Stimulated activated CD8-positive, alpha-beta memory T cell treated with anti-CD3 and anti-CD28 coated beads, Interleukin-15, amount 100 ng/mL, for 1 hour (primary cell): ENCODE results near the gene SMIM35.

Source experiments
- DNase-seq: peaks from one replicate; pipeline ENCODE4 v3.0.0-alpha.2; 2020; ENCODE audit warnings: low read depth

Gene SMIM35

DNA sequence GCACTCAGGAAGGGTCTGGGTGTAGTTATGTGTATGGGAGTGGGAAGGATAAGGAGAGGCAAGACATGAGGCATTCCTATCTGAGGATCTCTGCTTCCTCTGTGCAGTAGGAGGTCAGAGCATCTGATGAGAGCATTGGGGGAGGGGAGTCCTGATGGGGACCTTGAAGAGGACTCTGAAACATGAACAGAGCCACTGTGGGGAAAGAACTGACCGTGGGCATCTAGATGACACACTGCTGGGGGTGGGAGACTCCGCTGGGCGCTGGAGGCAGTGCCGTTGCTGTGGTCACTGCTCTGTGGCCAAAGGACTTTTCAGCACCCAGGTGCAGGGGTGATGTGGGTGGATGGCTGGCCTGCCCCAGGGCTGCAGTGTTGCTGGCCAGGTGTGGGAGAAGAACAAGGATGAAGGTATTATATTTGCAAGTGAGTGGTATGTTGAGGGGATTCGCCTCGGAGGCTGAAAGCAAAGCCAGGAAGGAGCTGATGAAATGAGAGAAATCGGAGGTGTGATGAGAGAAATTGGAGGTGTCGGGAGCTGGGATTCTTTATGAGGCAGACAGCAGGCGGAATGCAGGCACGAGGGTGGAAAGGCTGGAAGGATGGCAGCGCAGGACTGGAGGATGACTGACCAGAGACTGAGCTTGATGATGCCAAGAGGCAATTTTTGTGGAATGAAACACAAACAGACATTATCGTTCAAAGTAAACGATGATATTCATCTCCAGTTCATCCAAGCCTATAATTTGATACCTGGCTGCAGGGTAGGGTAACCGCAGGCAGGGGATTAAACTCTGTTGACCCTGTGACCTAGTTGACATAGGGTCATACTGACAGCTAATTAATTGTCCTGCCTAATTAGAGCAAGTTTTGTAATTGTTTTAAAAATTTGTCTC, 29.3 kb downstream of the SMIM35 start:
- no peak for DNase-seq

DNA sequence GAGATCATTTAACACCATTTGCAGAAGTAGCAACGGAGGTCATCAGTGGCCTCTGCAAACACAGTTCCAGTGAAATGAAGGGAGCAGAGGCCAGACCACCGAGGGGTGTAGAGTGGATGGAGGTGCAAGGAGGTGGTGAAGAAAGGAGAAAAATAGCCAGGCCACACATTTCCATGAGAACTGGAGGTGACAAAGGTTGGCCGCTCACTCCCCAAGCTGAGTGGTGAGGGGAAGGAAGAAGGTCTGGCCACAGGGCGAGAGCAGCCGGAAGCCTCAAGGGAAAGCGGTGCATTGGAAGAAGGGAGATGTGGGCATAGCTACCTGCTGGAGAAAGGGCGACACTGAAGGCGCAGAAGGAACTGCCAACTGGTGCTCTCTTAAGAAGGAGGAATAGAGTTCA, 30.0 kb downstream of the SMIM35 start:
- no peak for DNase-seq

DNA sequence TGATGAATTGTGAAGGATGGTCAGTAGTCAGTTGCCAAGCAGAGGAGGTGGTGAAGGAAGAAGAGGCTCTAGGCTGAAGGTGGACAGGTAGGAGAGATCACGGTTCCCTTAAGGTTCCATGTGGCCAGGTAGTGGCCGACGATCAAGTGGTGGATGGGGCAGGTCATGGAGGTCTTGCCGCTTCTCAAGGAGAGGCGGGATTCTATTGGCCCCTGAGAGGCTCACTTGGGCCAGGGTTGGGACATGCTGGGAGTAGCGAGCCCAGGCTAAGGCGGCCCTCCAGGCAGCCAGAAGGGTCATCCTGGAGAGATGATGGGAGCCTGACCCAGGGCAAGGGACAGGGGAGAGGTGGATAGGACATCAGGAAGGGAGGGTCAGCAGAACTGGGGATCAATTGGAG, 30.8 kb downstream of the SMIM35 start:
- DNase-seq: no peak

DNA sequence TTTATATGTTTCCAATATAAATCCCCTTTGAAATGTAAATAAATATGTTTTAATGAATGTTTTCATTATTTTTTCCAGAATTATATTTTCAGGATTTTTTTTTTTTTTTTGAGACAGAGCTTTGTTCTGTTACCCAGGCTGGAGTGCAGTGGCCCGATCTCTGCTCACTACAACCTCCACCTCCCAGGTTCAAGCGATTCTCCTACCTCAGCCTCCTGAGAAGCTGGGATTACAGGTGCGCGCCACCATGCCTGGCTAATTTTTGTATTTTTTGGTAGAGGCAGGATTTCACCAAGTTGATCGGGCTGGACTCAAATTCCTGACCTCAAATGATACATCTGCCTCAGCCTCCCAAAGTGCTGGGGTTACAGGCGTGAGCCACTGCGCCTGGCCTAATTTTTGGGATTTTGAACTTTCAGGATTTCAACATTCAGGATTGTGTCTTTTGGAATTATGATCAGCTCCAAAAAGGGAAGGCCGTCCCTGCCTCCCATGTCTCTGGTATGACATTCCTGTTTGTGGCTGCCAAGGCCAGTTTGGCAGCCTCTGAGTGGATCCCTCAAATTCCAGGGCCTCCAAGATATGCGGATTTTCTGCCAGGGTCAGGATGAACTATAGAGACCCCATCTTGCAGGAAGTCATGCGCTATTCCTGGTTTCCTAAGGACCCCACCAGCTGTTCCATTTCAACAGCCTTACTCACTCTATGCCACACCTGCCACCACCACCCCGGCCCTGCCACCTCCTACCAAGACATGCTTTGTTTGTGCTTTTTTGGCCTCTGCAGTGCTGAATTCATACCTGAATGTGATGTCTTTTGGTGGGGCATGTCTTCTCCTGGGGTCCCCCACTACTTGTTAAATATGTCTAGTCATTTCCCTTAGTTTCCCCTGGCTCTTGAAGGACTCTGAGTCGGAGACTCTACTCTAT, 31.8 kb downstream of the SMIM35 start:
- no peak for DNase-seq

DNA sequence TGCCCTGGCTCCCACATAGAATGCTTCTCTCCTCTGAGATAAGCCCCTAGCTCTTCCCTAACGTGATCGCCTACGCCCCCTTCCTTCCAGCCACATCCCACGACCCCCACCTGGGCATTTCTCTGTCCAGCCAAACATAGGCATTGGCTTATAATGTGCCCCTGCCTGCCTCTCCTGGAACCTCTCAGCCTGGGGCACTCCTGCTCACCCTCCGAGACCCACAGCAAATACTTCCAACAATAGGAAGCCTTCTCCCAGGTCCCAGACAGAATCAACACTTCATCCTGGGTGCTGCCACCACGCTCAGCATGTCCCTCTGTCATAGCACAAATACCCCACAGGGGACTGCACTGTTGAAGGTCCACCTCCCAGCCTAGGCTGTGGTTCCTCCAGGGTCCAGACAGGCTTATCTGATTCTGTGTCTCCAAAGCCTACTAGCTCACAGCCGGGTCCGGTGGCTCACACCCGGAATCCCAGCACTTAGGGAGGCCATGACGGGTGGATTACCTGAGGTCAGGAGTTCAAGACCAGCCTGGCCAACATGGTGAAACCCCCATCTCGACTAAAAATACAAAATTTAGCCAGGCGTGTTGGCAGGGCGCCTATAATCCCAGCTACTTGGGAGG, 34.1 kb downstream of the SMIM35 start:
- no peak for DNase-seq

DNA sequence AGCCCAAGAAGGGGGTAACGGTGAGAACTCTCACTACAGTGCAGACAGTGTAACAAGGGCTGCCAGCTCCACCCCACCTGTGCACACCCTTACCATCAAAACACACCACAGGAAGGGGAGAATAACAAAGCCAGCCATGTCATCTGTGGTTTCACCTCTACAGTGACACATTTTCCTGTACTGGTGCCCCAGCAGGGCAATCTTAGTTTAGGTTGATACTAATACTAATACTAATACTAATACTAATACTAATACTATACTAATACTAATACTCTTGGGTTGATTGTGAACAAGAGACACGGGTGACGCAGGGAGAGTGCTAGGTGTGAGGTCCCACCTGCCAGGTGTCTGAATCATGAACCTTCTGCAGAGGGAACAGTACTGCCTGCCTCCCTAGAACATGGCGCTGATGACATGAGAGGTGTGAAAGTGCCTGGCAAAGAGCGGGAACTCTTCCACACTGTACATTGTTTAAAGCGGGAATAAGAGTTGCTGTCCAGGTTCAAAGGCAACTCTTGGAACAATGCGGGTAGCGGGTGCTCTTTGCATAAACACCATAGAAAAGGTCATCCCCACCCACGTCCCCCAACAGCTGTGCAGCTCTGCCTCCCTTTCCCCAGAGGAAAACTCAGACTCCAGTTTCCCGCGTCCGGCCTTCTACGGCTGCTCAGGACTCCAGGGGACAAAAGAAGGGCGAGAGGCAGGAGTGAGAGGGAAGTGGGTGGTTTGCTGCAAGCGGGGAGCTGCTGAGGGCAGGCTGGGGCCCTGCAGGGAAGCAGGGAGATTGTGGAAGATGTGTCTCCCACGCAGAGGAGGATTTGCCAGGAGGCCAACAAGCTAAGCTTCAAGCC, 34.9 kb downstream of the SMIM35 start:
- peak; percentile 34 for DNase-seq

DNA sequence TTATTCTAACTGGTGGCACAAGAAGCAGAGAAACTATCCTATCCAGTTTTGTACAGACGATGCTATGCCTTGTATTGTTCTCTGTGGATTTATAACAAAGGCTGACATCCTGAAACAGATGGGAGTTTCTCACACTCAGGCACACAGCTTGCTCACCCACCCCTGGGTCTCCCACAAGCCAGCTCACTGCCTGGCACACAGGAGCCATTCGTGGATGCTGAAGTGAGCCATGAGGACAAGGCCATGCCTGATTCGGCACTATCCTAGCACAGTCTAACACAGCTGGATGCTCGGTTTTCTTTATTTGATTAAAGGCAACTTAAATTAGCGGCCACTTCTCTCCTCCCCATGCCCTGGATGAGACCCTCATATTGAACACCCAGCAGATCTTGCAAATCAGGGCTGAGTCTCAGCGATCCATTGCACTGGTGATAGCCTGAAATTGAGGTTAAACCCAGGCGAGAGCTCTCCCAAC, 35.6 kb downstream of the SMIM35 start:
- DNase-seq: no peak

DNA sequence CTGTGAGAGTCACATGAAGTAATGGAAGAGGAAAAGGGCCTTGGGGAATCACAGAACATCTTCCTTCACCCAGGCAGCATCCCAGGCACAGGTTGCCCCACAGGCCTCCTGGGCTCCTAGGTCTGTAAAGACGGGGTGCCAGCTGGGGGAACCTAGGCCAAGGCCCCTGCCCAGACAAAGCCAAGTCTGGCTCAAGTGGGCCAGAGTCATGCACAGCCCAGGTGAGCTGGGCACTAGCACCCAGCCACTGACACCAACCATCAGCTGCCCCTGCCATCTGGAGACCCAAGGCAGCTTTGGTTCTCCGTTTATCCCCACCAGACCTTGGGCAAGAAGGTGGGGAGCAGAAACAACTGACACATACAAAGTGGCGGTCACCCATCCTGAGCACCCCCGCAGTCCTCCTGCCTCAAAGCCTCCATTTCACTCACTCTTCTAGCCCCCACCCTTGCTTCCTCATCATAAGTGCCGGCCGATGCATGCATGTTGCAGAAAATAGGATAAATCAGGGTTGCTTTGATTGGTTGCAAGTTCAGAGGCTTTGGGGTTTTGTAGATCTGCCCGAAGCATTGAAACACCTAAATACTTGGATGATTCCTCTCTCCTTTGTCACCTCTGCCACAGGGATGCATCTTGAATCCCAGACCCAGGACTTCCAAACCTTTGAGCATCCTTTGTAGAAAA, 36.4 kb downstream of the SMIM35 start:
- DNase-seq: no peak

DNA sequence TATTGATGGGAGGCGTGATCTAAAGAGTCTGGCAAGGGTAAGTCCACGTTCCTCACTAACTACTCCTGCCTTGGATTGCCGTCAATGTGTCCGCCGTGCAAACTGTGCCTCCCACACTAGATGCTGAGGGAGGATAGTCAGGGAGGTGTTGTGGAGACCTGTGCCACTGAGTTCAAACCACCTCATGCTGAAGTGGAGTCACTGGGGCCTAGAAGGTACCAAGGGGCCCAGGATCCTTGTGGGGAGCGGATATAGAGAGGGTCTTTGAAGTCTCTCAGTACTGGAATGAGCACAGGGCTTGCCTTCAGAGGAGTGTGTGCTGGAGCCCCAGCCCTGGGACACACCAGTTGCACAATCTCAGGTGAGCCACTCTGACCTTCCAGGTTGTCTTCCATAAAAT, 37.0 kb downstream of the SMIM35 start:
- DNase-seq: no peak

DNA sequence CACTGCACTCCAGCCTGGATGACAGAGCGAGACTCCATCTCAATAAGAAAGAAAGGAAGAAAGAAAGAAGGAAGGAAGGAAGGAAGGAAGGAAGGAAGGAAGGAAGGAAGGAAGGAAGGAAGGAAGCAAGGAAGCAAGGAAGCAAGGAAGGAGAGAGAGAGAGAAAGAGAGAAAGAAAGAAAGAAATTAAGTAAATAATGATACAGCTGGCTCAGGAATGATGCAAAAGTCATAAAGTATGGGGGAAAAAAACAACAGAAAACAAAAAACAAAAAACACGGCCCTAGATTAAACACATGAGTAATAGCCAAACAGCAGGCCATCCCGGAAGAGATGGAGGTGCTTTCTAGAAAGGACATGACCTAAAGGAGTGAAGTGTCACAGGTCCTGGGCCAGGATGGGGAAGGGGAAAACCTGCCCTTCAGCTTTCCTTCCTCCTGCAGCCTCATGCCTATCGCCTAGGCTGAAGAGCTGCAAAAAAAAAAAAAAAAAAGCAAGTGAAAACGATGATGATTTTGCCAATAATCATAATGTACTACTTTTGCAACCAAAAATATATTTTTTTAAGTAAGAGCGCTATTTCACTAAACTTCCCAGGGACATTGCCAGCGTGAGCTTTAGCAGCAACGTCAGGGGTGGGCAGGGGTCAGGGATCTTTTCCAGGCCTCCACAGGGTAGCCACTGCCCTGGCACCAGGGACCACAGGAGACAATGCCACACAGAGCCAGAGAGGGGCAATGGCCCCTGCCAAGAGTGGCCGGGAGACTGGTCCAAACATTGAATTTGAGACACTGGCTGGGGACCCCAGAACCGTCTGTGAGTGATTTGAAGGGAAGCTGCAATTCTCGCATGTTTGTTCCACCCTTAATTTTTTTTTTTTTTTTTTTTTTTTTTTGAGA, 38.0 kb downstream of the SMIM35 start:
- DNase-seq: no peak

DNA sequence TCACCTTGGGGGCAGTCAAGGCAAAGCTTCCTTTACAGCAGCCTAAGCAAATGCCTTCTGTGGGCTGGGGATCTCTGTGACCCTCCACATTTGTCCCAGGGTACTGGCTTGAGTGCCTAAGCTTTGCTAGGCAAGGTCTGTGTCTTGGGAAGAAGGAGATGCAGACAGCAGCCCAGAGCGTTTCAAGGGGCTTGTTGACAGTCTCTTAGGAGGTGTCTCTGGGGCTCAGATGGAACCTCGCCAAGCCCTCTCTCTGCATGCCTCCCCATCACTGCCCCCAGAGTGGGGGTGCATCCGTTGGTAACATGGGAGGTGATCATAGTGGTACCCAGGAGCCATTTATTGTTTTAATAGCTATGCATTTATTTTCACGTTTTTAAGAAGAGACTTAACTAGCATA, 39.0 kb downstream of the SMIM35 start:
- no peak for DNase-seq

DNA sequence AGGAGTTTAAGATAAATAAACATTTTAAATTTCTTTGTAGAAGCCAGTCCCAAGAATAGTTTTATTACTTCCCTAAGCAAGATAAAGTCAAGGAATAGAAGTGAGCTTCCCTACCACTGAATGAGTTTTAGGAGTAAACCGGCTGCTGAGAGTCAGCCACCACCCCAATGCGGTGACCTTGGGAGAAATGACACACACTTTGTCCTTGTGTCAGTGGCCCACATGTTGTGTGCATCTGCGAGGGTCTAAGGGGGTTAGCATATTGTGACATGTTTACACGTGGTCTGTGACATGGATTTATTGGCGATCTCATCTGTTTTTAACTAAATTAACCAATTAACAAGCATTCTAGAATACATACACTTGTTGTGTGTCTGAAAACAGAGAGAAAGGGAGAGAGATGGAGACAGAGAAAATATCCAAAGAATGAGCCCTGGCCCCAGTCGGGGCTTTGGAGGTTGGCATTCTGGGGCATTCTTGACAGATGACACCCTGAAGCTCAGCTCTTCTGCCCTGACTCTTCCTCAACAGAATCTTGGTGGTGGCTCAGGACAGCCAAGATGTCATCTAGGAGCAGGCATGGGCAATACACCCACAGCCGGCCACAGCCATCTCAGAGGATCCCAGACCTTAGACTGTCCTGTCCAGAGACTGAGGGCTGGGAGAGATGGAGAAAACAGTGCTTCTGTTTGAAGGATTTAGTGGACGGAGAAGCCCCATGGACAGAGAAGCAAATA, 39.6 kb downstream of the SMIM35 start:
- DNase-seq: no peak

DNA sequence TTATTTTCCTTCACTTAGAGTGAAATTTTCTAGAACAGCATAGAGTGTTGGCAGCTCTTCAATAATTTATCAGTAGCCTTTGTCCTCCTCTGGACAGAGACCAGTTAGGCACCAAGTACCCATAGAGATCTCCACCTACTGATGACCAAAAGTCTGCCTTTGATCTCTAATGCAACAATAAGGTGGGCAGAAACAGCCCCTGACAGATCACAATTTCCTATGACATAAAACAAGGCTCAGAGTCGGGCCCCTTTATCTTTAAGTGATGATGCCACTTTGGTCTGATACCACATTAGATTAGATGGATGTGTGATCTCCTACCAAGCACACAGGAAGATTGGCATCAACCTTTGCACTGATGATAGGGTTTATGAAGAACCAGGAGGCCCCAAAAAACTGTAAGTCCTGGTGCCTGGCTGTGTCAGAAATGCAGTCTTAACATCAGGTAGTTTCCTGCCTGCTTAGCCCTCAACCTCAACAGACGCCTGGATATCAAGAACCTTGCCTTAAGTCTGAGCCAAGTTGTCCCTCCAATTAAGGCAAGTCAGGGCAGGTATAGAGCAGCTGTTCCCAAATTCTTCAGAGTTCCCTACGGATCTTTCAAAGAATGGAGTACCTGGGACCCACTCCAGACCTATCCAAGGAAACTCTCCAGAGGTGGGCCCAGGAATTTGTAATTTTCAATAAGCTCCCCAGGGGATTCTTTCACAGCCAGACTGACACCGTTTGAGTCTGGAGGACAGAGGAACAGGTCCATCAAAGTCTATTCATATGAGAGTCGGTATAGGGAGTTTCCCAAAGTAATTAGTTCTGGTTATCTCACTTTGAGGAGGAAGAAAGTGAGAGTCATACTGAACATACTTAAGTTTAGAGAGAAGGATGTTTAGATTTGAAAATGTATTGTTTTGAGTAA, 40.5 kb downstream of the SMIM35 start:
- no peak for DNase-seq

DNA sequence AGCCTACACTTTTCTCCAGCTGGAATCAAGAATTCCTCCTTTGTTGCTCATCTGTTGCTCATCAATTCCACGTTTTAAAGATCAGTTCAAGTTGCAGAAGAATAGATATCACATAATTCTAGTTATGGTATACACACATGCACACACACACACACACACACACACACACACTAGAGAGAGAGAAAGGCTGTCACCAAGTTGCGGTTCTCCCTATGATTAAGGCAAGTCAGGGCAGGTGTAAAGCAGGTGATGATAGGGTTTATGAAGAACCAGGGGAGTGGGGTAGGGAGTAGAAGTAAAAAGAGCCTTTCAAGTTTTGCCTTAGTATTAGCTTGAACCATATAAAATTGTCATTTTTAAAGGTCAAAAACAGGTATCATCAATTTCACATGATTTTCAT, 41.6 kb downstream of the SMIM35 start:
- no peak for DNase-seq

DNA sequence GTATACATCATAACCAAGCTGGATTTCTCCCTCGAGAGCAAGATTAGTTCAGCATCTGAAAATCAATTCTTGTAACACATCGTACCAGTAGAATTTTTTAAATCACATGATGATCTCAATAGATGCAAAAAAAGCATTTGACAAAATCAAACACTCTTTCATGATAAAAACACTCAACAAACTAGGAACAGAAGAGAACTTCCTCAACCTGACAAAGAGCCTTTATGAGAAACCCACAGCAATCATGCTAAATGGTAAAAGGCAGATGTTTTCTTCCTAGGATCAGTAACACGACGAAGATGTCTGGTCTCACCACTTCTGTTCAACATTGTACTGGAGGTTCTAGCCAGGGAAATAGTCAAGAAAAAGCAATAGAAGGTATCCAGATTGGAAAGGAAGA, 44.0 kb downstream of the SMIM35 start:
- no peak for DNase-seq

DNA sequence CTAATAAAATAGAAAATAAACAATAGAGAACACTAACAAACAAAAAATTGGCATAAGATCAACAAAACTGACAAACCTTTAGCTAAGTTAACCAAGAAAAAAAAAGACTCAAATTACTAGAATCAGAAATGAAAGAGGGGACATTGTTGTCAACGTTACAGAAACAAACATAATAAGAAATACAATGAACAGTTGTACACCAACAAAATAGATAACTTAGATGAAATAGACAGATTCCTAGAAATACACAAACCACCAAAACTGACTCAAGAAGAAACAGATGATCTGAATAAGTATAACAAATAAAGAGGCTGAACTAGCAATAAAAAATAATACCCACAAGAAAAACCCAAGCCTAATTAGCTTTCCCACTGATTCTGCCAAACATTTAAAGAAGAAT, 44.6 kb downstream of the SMIM35 start:
- DNase-seq: no peak

DNA sequence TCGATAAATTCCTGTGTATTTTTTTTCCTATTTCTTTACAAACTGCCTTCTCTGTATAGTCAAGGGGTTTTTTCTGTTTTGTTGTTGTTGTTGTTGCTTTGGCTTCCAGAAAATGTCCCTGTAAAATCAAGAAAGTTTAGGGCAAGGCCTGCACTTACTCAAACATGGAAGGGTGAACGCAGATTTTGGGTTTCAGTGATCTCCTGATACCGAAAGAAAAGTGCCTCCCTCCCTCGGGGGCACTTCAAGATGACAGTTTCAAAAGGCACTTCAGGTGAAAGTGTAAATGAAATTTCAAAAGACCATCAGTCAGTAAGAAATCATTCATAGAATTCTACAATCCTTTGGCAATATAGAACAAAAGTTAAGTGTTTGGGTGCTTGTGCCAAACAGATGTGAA, 53.3 kb downstream of the SMIM35 start:
- DNase-seq: no peak

DNA sequence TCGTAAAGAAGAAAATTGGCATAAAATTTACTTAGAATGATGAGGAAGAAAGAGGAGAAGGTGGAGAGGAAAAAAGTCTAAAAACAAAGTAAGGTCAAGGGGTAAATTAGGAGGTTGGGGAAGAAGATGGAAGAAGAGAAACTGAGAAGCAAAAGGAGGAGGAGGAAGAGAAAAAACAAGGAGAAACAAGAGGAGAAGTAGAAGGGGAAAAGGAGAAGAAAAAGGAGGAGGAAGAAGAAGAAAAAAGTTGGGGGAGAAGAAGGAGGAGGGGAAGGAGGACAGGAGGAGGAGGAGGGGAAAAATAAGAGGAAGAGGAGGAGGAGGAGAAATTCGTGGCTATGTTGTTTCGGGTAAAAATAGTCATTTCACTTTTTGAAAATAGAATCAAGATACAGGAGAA, 58.1 kb downstream of the SMIM35 start:
- DNase-seq: no peak
